GM21526 (cell line): ENCODE data around the gene FBXO3.
"Not testable (repeated sequence)": the region's sequence is repeated elsewhere in the genome, so short reads cannot be mapped to it uniquely, and the experiment has no call there.

Source experiments
- ATAC-seq: cut with Tn5 transposase; IDR thresholded peaks from one replicate; pipeline ENCODE4 v1.9.1; 2021; ENCODE audit warnings: moderate library complexity; ENCODE audit not compliant: unreplicated experiment, low FRiP score

Gene FBXO3, protein sequence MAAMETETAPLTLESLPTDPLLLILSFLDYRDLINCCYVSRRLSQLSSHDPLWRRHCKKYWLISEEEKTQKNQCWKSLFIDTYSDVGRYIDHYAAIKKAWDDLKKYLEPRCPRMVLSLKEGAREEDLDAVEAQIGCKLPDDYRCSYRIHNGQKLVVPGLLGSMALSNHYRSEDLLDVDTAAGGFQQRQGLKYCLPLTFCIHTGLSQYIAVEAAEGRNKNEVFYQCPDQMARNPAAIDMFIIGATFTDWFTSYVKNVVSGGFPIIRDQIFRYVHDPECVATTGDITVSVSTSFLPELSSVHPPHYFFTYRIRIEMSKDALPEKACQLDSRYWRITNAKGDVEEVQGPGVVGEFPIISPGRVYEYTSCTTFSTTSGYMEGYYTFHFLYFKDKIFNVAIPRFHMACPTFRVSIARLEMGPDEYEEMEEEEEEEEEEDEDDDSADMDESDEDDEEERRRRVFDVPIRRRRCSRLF

DNA sequence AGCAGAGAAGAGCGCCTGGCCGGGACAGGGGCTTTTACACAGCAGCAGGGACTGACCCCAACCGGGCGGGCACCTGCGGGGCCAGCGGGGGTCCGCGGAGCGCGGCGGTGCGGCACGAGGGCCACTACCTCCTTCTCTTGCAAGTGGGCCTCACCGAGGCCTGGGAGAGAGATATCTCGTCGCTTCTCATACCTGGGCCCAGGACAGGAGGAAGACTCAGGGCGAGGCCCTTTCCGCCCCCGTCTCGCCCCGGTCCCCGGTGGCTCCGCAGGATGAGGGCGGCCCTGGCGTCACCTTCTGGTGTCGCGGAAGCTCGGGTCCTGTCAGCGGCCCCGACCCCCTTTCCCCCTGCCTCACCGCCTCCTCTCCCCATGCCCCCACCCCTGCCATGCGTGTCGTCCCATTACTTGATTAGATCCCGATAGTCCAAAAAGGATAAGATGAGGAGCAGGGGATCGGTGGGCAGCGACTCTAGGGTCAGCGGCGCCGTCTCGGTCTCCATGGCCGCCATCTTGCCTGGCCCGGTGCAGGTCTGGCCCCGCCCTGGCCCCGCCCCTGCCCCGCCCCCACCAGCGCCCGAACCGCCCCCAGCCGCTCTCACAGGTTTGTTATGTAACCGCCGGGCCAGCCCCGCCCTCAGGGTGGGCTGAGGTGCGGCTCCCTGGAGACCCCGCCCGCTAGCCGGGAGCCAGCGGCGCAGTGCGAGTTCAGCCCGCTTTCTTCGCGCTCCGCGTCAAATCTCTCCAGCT is at the start of gene FBXO3:
Gene FBXO3, minus strand, starts transcription at position 534 of the 749 bp plus-strand sequence. Its CDS starts 23 bp downstream, at position 511.
- ATAC-seq, result peak; percentile 74

- not testable (repeated sequence) for ATAC-seq
Measured at GRCh38 chr11:33822981-33823380, 48.7 kb upstream of the FBXO3 start.

DNA sequence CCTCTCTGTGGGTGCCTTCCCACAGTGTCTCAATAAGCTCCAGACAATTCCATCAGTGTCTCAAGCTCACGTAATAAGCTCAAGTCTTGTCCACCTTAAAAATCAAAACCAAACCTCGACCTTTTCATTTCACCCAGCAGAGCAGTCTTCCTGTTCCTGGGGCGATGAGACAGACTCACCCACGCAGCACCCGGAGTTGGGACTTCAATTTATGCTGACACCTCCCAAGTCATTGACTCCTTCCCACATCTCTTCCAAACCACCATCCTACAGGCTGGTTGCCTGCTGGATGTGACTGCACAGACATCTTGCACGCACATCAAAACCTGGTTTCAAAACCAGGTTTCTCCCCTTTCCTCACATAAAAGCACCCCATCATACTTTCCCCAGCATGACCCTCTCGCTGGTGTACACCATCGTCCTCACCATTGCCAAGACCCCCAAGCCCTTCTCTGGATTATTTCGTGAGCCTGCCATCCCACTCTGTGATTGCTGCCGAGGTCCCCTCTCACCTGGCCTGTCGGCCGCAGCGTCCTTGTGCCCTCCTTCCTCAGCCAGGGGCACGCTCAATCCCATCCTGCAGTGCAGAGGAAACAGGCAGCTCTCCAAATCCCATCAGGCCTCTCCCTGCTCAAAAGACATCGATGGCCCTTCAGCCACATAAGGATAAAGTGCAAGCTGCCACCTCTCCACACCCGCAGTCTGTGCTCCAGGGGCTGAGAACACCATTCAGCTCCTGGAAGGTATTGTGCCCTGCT is 45.1 kb upstream of the FBXO3 start:
- ATAC-seq, result no peak

- ATAC-seq, result no peak
Measured at GRCh38 chr11:33808228-33808828, 34.0 kb upstream of the FBXO3 start.

DNA sequence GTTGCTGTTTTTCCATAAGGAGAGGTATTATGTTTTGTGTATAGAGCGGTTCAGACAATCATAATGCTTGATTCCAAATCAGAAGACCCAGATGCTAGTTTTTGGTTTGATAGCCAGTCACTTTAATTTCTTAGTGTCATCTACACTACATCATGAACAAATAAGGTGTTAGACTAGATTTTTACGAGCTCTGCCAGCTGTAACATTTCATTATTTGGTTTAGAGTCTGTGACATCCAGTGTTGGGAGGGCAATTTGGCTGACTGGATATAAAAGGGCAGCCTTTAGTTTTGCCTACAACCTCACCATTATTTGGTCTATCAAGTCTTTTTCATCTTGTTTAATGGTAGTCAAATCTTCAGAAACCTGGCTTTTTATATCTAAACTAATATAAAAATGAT is 30.2 kb upstream of the FBXO3 start:
- ATAC-seq, result no peak

- ATAC-seq, result no peak
Measured at GRCh38 chr11:33802194-33802950, 28.1 kb upstream of the FBXO3 start.

DNA sequence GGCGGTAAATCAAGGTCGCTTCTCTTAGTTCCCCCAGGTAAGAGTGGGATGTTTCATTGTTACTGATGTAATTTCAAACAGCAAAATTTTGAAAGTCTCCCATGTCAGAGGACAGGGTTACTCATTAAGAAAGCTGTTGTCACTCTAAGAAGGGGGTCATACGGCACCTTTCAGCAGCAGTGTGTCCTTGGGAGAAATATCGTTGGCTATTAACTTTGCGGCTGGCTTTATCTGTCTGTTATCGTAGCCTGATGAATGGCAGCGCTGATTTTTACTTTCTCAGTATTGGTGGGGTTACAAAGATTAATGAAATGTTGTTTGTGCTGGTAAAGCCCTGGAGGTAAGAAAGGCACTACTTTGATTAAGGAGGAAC is 27.5 kb upstream of the FBXO3 start:
- ATAC-seq, result no peak

- no peak for ATAC-seq
Measured at GRCh38 chr11:33797879-33798278, 23.6 kb upstream of the FBXO3 start.

DNA sequence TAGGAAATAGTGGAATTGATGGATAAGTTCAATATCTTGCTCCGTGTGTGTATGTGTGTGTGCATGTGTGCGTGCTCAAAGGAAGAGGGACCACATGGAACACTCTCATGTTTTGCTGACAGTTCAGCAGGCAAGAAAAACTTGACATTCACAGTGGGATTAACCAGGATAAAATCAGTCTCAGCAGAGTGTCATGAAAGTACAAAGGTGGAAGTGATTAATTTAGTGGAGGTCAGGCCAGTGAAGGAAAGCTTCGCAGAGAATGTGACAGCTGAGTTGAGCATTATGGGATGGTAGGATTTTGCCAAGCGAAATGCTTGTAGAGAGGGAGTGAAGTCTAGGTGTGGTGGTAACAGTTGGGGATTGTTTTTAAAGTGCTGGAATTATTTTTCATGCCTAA is 15.7 kb upstream of the FBXO3 start:
- ATAC-seq, result no peak

- not testable (repeated sequence) for ATAC-seq
Measured at GRCh38 chr11:33788095-33788494, 13.8 kb upstream of the FBXO3 start.

- no peak for ATAC-seq
Measured at GRCh38 chr11:33787076-33787475, 12.8 kb upstream of the FBXO3 start.

GRCh38 chr11:33785609-33786008 is 11.3 kb upstream of the FBXO3 start:
- no peak for ATAC-seq

DNA sequence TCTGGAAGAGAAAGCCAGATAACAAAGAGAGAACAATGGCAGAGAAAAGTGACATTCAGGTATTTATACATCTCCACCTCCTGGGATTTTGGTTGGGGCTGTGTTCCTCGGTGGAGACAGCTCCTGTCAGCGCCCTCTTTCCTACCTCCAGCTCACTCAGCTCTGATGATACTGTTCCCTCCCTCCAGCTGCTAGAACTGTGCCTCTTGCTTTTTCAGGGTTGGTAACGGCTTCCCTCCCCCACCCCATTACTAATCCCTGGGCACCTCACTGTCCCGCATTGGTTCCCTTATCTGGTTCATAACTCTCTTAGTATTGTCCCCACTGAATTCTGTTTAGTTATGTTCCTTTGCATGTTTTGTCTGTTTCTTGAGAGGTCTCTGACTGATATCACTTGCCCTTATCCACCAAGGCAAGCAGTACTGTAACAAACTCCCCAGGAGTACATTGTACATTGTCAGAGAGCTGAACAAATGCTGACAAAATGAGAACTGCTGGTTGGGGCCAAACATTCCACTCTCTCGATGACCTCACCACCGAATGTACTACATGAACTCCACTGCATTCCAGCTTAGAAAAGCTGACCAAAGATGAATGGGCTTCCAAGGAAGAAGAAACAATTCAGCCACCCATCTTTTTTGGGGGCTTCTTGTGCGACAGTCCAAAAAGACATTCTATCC is 5.7 kb upstream of the FBXO3 start:
- ATAC-seq, result no peak

DNA sequence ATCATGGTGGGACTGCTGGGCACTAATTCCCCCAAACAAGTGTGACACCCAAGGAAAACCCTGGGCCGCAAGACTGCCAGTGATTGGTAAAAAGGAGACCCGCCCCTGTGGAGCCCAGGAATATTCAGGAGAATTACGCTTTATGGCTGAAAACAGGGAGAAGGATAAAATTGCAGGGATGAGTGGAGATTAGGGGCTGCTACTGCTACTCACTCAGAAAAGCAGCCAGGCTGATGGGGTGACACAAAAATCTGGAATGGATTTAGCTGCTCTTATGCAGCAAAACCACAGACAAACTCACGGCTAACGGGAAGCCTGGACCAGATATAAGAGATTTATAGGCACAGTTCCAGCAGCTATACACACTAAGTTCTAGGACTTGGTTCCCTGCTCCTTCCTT is 4.4 kb upstream of the FBXO3 start:
- no peak for ATAC-seq

DNA sequence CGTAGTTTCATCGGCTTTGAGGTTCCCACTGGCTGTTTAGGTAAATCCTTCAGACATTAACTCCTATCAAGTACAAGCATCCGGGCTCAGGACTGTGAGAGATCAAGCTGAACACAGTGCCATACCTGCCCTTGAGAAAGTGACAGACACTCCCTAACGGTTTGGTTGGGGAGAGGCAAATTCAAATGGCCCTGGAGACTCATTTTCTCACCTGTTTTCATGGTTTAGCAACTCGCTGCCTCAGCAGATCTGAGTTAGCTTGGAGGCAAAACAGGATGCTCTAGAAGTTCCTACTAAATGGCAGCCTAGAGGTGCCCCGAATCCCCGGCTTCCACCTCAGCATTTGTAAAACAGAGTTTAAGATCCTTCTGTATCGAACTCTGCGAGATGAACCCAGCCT is 3.6 kb upstream of the FBXO3 start:
- ATAC-seq, result no peak

- ATAC-seq, result no peak
Measured at GRCh38 chr11:33775832-33776470, 1.6 kb upstream of the FBXO3 start.

DNA sequence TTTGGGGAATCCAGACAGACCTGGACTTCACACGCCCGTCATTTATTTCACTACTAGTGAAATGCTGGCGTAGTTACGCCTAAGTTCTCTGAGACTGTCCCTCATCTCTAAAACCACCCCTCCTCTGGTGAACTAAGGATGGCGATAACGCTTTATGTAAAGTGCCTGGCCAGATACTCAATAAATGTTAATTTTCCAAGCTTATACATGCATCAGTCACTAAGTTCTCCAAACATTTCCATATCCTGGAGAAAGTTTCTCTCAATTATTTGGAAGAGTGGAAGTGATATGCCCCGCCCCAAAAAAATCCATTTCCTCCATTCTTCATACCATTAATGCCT is 1.1 kb upstream of the FBXO3 start:
- ATAC-seq, result no peak

DNA sequence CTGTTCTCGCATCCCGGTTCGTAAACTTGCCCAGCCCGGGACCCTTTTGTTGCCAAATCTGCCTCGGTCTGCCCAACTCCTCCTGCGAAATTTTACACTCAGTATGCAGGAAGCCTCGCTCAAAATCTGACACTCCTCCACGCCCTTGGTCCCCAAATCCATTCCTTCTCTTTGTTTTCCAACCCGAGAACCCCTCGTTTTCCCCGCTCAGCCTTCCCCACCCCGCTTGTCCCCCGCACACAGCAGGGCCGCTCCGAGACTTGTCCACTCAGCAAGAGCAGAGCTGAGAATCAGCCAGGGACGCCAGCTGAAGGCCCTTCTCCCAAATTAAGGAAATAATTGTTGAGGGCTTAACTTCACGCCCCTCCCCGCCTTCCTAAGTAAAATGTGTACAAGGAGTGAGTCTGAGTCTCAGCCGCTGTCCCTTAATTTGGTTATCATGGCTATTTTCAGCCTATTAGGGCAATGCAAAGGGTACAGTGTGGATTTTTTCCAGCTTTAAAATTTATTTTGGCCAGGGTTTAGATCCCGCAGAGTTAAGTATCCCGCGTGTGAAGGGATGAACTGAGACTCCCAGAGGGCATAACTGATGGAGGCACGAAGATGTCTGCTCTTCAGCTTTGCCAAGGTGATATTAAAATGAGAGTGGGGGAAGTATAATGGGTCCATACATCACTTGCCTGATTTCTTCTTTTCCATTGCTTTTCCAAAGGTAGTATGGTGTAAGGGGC is 581 bp upstream of the FBXO3 start:
- ATAC-seq, result peak; percentile 2
